Keratinocyte (primary cell): ENCODE measurements around the gene HPSE2. TPM values are rescaled to one million over a fixed set of nuclear protein-coding genes. Genes with fewer than 3 reads are reported as not detected.

Experiments
- DNase-seq: peaks from one replicate; pipeline ENCODE4 v3.0.0-alpha.2; 2011; ENCODE audit warnings: low read depth, missing footprints, low spot score
- FAIRE-seq: peaks from 2 replicates; lab custom pipeline; 2011; peaks lifted over from hg19 to GRCh38; lab: Jason Lieb, UNC
- H2AFZ ChIP-seq: 2 replicates; pipeline ENCODE4 v1.6.0; 2012; ENCODE audit warnings: low read length, control low read depth, inconsistent platforms; ENCODE audit not compliant: control insufficient read depth
- H3K27ac ChIP-seq: 2 replicates; pipeline ENCODE4 v1.5.1; 2011; ENCODE audit warnings: low read length; ENCODE audit not compliant: control insufficient read depth, insufficient read depth
- H3K27me3 ChIP-seq: 3 replicates; pipeline ENCODE4 v1.6.0; 2011; ENCODE audit warnings: low read length; ENCODE audit not compliant: control insufficient read depth, insufficient read depth; ENCODE audit errors: extremely low read depth
- H3K36me3 ChIP-seq, 2 experiments: 2 replicates in 1 of 2; 3 replicates in 1 of 2; pipeline ENCODE4 v1.5.1; 2011; ENCODE audit warnings: low read length in 2 of 2, mild to moderate bottlenecking in 1 of 2; ENCODE audit not compliant: control insufficient read depth in 2 of 2, insufficient read depth in 2 of 2; ENCODE audit errors: extremely low read depth in 1 of 2
- H3K4me1 ChIP-seq: 3 replicates; pipeline ENCODE4 v1.5.1; 2011; ENCODE audit warnings: low read length; ENCODE audit not compliant: control insufficient read depth, insufficient read depth; ENCODE audit errors: extremely low read depth
- H3K4me2 ChIP-seq: 3 replicates; pipeline ENCODE4 v1.6.0; 2011; ENCODE audit warnings: low read depth, low read length; ENCODE audit not compliant: control insufficient read depth, insufficient read depth; ENCODE audit errors: extremely low read depth
- H3K4me3 ChIP-seq, 3 experiments: fragments of 200-600 bp in 1 of 3; sonication (generic) in 1 of 3; 2 replicates in 2 of 3; 3 replicates in 1 of 3; pipeline ENCODE4 v1.5.1; 2011 to 2016; ENCODE audit warnings: low read length in 3 of 3, mild to moderate bottlenecking in 3 of 3, control low read depth in 2 of 3, inconsistent platforms in 1 of 3, low read depth in 1 of 3, mixed read lengths in 1 of 3, mixed run types in 1 of 3, moderate library complexity in 1 of 3; ENCODE audit not compliant: control insufficient read depth in 2 of 3, insufficient read depth in 2 of 3; ENCODE audit errors: extremely low read depth in 1 of 3
- H3K79me2 ChIP-seq: 2 replicates; pipeline ENCODE4 v1.6.0; 2012; ENCODE audit warnings: low read length; ENCODE audit not compliant: control insufficient read depth, insufficient read depth
- H3K9ac ChIP-seq: 3 replicates; pipeline ENCODE4 v1.6.0; 2011; ENCODE audit warnings: low read length; ENCODE audit not compliant: control insufficient read depth, insufficient read depth; ENCODE audit errors: extremely low read depth
- H3K9me1 ChIP-seq: 3 replicates; pipeline ENCODE4 v1.6.0; 2011; ENCODE audit warnings: low read length; ENCODE audit not compliant: control insufficient read depth, insufficient read depth; ENCODE audit errors: extremely low read depth
- H3K9me3 ChIP-seq: 2 replicates; pipeline ENCODE4 v1.5.1; 2012; ENCODE audit warnings: low read depth, low read length; ENCODE audit not compliant: control insufficient read depth
- H4K20me1 ChIP-seq: 3 replicates; pipeline ENCODE4 v1.6.0; 2011; ENCODE audit warnings: low read length; ENCODE audit not compliant: control insufficient read depth, insufficient read depth; ENCODE audit errors: extremely low read depth
- EZH2 ChIP-seq: IDR thresholded peaks from one replicate; pipeline ENCODE4 v1.6.1; 2012; ENCODE audit warnings: inconsistent platforms, mild to moderate bottlenecking, low read length, moderate library complexity
- dilution Hi-C: fragments of 300-500 bp; cut with MboI; formaldehyde crosslinking; loops from one replicate; pipeline ENCODE4 v1.7.0; 2020; ENCODE audit warnings: low sequenced_read_pairs; ENCODE audit not compliant: extremely low pct_ligation_motif_present
- polyA plus RNA-seq, 5 experiments: library from polyadenylated mRNA; depleted of rRNA in 3 of 5; stranded (reverse) in 3 of 5; stranded (forward) in 1 of 5; unstranded in 1 of 5; fragments of >200 nt; gene quantifications; 1 replicate in 1 of 5; 2 replicates in 3 of 5; 3 replicates in 1 of 5; pipeline versions ENCODE4 v1.2.1 to v1.2.3, GENCODE V29; 2011 to 2012; ENCODE audit warnings: missing spikeins in 2 of 5, low read depth in 1 of 5, low replicate concordance in 1 of 5
- TF ChIP-seq, protein P1 (sequence below), 3 experiments: IDR thresholded peaks in 1 of 3; conservative IDR thresholded peaks in 1 of 3; optimal IDR thresholded peaks in 1 of 3; 2 replicates in 2 of 3; 3 replicates in 1 of 3; pipeline versions ENCODE3 to v1.5.1; 2011; ENCODE audit warnings: low read length in 3 of 3, mild to moderate bottlenecking in 3 of 3, moderate library complexity in 2 of 3, control low read depth in 1 of 3, inconsistent platforms in 1 of 3; ENCODE audit not compliant: insufficient read depth in 2 of 3; ENCODE audit errors: extremely low read depth in 1 of 3

Gene HPSE2
- polyA plus RNA-seq, 1 donor (not counting 4 experiments of a cell fraction or from before 2014, with no cell fraction given): 0.01 TPM

DNA sequence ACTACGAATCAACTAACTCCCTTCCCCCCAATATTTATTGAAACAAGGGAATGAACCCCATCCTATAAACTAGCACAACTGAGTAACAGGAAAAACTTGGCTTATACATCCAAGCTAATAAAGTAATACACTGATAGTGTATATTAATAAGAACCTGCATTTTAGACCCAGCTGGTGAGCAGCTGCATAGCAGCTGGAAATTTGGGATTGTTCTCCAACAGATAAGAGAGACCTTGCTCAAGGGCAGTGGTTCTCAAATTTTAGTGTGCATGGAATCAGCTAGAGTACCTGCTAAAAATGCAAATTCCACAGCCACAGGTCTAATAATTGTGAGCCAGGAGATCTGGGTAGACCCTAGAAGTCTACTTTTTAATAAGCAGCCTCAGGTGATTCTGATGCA is 404.3 kb downstream of the HPSE2 start:
- Histone ChIP-seq H3K9ac (no peak overlapping the region), H3K79me2 (no peaks in the 10 kb centered on the region), H3K4me3 (no peak overlapping the region), H3K27ac (no peak overlapping the region), H3K4me1 (no peaks in the 10 kb centered on the region), H3K27me3 (no peaks in the 10 kb centered on the region), H3K36me3 (no peaks in the 10 kb centered on the region), H4K20me1 (no peaks in the 10 kb centered on the region), H2AFZ (no peak overlapping the region), H3K9me1 (no peaks in the 10 kb centered on the region), H3K4me2 (no peak overlapping the region), H3K9me3 (no peaks in the 10 kb centered on the region)
- DNase-seq: no peak
- dilution Hi-C loops: no loop called here
- no peak for FAIRE-seq
- no peak for TF ChIP-seq EZH2
- TF ChIP-seq, protein P1, sequence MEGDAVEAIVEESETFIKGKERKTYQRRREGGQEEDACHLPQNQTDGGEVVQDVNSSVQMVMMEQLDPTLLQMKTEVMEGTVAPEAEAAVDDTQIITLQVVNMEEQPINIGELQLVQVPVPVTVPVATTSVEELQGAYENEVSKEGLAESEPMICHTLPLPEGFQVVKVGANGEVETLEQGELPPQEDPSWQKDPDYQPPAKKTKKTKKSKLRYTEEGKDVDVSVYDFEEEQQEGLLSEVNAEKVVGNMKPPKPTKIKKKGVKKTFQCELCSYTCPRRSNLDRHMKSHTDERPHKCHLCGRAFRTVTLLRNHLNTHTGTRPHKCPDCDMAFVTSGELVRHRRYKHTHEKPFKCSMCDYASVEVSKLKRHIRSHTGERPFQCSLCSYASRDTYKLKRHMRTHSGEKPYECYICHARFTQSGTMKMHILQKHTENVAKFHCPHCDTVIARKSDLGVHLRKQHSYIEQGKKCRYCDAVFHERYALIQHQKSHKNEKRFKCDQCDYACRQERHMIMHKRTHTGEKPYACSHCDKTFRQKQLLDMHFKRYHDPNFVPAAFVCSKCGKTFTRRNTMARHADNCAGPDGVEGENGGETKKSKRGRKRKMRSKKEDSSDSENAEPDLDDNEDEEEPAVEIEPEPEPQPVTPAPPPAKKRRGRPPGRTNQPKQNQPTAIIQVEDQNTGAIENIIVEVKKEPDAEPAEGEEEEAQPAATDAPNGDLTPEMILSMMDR (optimal IDR thresholded peaks at IDR 0.05 in 1 of 3, IDR thresholded peaks at IDR 0.05 in 1 of 3, conservative IDR thresholded peaks at IDR 0.05 in 1 of 3; ENCODE audit: extremely low read depth in 1 of 3, insufficient read depth in 2 of 3, low read length in 3 of 3): no peak

DNA sequence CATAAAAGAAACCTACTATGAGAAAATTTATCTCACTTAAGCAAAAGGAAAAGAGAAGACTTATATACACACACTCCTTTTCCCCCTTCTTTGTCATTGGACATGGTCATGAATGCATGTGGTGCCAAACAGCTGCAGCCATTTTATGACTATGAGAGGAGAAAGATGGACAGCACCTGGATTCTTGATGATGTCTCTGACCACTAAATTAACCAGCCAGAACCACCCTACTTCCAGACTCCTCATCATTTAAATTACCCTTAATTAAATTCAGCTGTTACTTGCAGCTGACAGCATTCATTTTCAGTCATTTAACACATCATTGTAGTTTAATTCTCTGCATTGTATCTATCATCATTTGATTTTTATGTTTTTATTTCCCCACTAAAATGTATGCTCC is 409.9 kb downstream of the HPSE2 start:
- DNase-seq: no peak
- H3K36me3 ChIP-seq: no peaks in the 10 kb centered on the region
- dilution Hi-C loops: no loop called here

More for the DNA sequence above, 409.9 kb downstream of the HPSE2 start:
- FAIRE-seq: no peak
- Histone ChIP-seq H3K4me2 (no peak overlapping the region), H2AFZ (no peak overlapping the region), H3K4me1 (no peaks in the 10 kb centered on the region), H3K27me3 (no peaks in the 10 kb centered on the region), H3K4me3 (no peak overlapping the region), H3K79me2 (no peaks in the 10 kb centered on the region), H3K9me3 (no peaks in the 10 kb centered on the region), H3K9me1 (no peaks in the 10 kb centered on the region), H3K9ac (no peak overlapping the region), H3K27ac (no peak overlapping the region), H4K20me1 (no peaks in the 10 kb centered on the region)
- TF ChIP-seq EZH2: no peak
- TF ChIP-seq, protein P1 (optimal IDR thresholded peaks at IDR 0.05 in 1 of 3, IDR thresholded peaks at IDR 0.05 in 1 of 3, conservative IDR thresholded peaks at IDR 0.05 in 1 of 3; ENCODE audit: extremely low read depth in 1 of 3, insufficient read depth in 2 of 3, low read length in 3 of 3): no peak
